Thoracic aorta (tissue), 2 donors: ENCODE data around the gene PLSCR1. TPM values are rescaled to one million over a fixed set of nuclear protein-coding genes. Genes with fewer than 3 reads are reported as not detected.
A peak's percentile ranks its signal among the peaks of the same experiment; 100 is the strongest.

Source experiments
- ATAC-seq: fragments of 150-250 bp; one replicate; pipeline ENCODE4 v1.8.0; 2017; ENCODE audit warnings: low read depth; ENCODE audit not compliant: insufficient number of reproducible peaks, low FRiP score
- DNase-seq: peaks from one replicate; pipeline ENCODE4 v3.0.0-alpha.2; 2020; ENCODE audit warnings: low spot score
- H3K27ac ChIP-seq, 2 donors: fragments of 200-600 bp; sonication (generic); 1 replicate in 1 of 2; 2 replicates in 1 of 2; pipeline ENCODE4 v1.5.1; 2016; ENCODE audit warnings: mild to moderate bottlenecking in 2 of 2, moderate library complexity in 2 of 2
- H3K27me3 ChIP-seq: fragments of 200-600 bp; sonication (generic); replicated peaks from 2 replicates; pipeline ENCODE4 v1.6.0; 2016; ENCODE audit warnings: mild to moderate bottlenecking; ENCODE audit not compliant: insufficient read depth
- H3K36me3 ChIP-seq: fragments of 200-600 bp; sonication (generic); one replicate; pipeline ENCODE4 v1.5.1; 2016
- H3K4me1 ChIP-seq, 2 donors: fragments of 200-600 bp; sonication (generic); 1 replicate in 1 of 2; 2 replicates in 1 of 2; pipeline versions ENCODE4 v1.5.1 to v1.6.0; 2016; ENCODE audit warnings: low read depth in 2 of 2, mild to moderate bottlenecking in 1 of 2; ENCODE audit not compliant: control insufficient read depth in 1 of 2
- H3K4me3 ChIP-seq: fragments of 200-600 bp; sonication (generic); 2 replicates; pipeline ENCODE4 v1.5.1; 2016; ENCODE audit warnings: mild to moderate bottlenecking
- H3K9me3 ChIP-seq: fragments of 200-600 bp; sonication (generic); 2 replicates; pipeline ENCODE4 v1.5.1; 2016
- CTCF ChIP-seq: fragments of 200-600 bp; sonication (generic); IDR thresholded peaks from one replicate; pipeline ENCODE4 v1.5.1; 2019; ENCODE audit warnings: antibody characterized with exemption
- total RNA-seq, 2 donors: library from RNA; depleted of rRNA; stranded (reverse); fragments of >200 nt; gene quantifications; one replicate each; pipeline versions ENCODE4 v1.1.0 to v1.2.3, GENCODE V29; 2016

Gene PLSCR1
- total RNA-seq, 2 donors from 2014 or later = 116 to 565 TPM

- peak; percentile 22 for ATAC-seq
- DNase-seq = no peak
- H3K36me3 ChIP-seq = no peaks in the 10 kb centered on the region
- H3K27me3 ChIP-seq = no peaks in the 10 kb centered on the region
- peaks cover 31 to 35% of the 10 kb centered on the region in 2 donors for H3K4me1 ChIP-seq
- peak overlapping the region; percentile 98 for H3K4me3 ChIP-seq
- no peak for TF ChIP-seq CTCF
- H3K27ac ChIP-seq = peak overlapping the region; percentile 98 to 99
- no peaks in the 10 kb centered on the region for H3K9me3 ChIP-seq
These were observed 876 bp downstream of the PLSCR1 start for GRCh38 chr3:146543461-146544001.

GRCh38 chr3:146542978-146543377 is 1.4 kb downstream of the PLSCR1 start:
- peak overlapping the region; percentile 98 to 99 for H3K27ac ChIP-seq
- H3K4me1 ChIP-seq = peaks cover 31 to 35% of the 10 kb centered on the region in 2 donors
- H3K4me3 ChIP-seq = peak overlapping the region; percentile 98
- TF ChIP-seq CTCF = no peak
- H3K36me3 ChIP-seq = no peaks in the 10 kb centered on the region
- H3K9me3 ChIP-seq = no peaks in the 10 kb centered on the region
- DNase-seq (no peak), ATAC-seq (no peak)
- no peaks in the 10 kb centered on the region for H3K27me3 ChIP-seq

- no peak for DNase-seq
- H3K36me3 ChIP-seq = no peaks in the 10 kb centered on the region
- TF ChIP-seq CTCF = no peak
- H3K27me3 ChIP-seq = no peaks in the 10 kb centered on the region
- H3K9me3 ChIP-seq = no peaks in the 10 kb centered on the region
- peaks cover 32 to 38% of the 10 kb centered on the region in 2 donors for H3K4me1 ChIP-seq
- no peak for ATAC-seq
- peak overlapping the region; percentile 46 to 98 for H3K27ac ChIP-seq
- H3K4me3 ChIP-seq = peak overlapping the region; percentile 98
These were observed 2.2 kb downstream of the PLSCR1 start for GRCh38 chr3:146542179-146542578.

GRCh38 chr3:146540978-146541377 is 3.4 kb downstream of the PLSCR1 start:
- Histone ChIP-seq H3K27me3 (no peaks in the 10 kb centered on the region), H3K4me1 (peaks cover 44 to 49% of the 10 kb centered on the region in 2 donors), H3K4me3 (peak overlapping the region; percentile 98), H3K27ac (peak overlapping the region; percentile 46 to 98), H3K36me3 (no peaks in the 10 kb centered on the region), H3K9me3 (no peaks in the 10 kb centered on the region)
- TF ChIP-seq CTCF = no peak
- ATAC-seq (no peak), DNase-seq (no peak)

GRCh38 chr3:146540236-146540635 is 4.2 kb downstream of the PLSCR1 start:
- no peak for TF ChIP-seq CTCF
- H3K9me3 ChIP-seq = no peaks in the 10 kb centered on the region
- no peak overlapping the region for H3K27ac ChIP-seq
- H3K27me3 ChIP-seq = no peaks in the 10 kb centered on the region
- peak overlapping the region; percentile 98 for H3K4me3 ChIP-seq
- H3K4me1 ChIP-seq = peaks cover 47 to 48% of the 10 kb centered on the region in 2 donors
- ATAC-seq (no peak), DNase-seq (no peak)
- no peaks in the 10 kb centered on the region for H3K36me3 ChIP-seq
